ENCODE results near the gene SCUBE1.
A peak's percentile ranks its signal among the peaks of the same experiment; 100 is the strongest.

Gene SCUBE1

DNA sequence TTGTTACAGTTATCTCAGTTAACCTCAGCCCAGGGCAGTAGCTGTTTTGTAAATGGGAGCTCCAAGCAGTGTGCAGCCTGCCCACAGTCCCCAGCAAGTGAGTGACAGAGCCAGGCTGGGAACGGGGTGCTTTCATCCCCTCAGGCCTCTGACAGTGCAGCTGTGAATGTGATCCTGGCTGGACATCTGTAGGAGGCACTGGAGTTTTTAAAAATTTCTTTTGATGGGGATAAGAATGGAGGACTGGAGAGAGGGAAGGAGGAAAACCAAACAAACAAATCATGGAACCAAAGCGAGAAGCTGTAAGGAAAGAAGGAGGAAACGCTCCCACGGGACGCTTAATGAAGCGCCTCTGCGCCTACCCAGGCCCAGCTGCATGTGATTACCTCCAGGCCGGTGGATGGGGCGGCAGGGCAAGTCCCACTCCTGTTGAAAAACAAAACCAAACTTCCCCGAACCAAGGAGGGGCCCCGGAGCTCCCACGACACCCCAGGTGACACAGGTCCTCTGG is 40.6 kb downstream of the SCUBE1 start:
- H3K14ac ChIP-seq (ENCODE audit: low read length) = no peak overlapping the region
- H3K27ac ChIP-seq (ENCODE audit: low read depth, low read length) = no peak overlapping the region
- DNase-seq = no peak
- H2BK120ac ChIP-seq (ENCODE audit: insufficient read depth, low read length, poor library complexity) = no peak overlapping the region
- no peak overlapping the region for H4K91ac ChIP-seq (ENCODE audit: low read depth, low read length)
- H2AK5ac ChIP-seq (ENCODE audit: low read length) = no peak overlapping the region
- no peaks in the 10 kb centered on the region for H3K27me3 ChIP-seq (ENCODE audit: insufficient read depth, low read length)
- H3K4me3 ChIP-seq (ENCODE audit: low read depth, low read length) = no peak overlapping the region
- H4K12ac ChIP-seq (ENCODE audit: low read depth, low read length) = no peak overlapping the region
- no peak overlapping the region for H2AFZ ChIP-seq (ENCODE audit: insufficient read depth, low read length, poor library complexity)
- no peaks in the 10 kb centered on the region for H3K79me1 ChIP-seq (ENCODE audit: low read length)
- H3K4me2 ChIP-seq (ENCODE audit: low read length) = no peak overlapping the region
- no peak overlapping the region for H3K4ac ChIP-seq (ENCODE audit: low read depth, low read length)
- H2BK5ac ChIP-seq (ENCODE audit: low read depth, low read length, poor library complexity) = no peak overlapping the region
- H3K9me3 ChIP-seq (ENCODE audit: insufficient read depth, low read depth, low read length) = no peaks in the 10 kb centered on the region
- H3K4me1 ChIP-seq (ENCODE audit: control insufficient read depth in 1 of 2, insufficient read depth in 2 of 2, low read length in 2 of 2) = no peaks in the 10 kb centered on the region
- no peak overlapping the region for H3K18ac ChIP-seq (ENCODE audit: low read length)
- no peak overlapping the region for H3K23ac ChIP-seq (ENCODE audit: low read length)
- no CpG with 5 or more reads among the region's 12 CpGs for WGBS (ENCODE audit: extremely low coverage, insufficient coverage, insufficient read length)
- no peak overlapping the region for H3K9ac ChIP-seq (ENCODE audit: low read length)
- H4K8ac ChIP-seq (ENCODE audit: low read depth, low read length) = no peak overlapping the region
- no peaks in the 10 kb centered on the region for H3K36me3 ChIP-seq (ENCODE audit: control insufficient read depth in 1 of 2, insufficient read depth in 2 of 2, low read length in 2 of 2)
- no peak overlapping the region for H2BK12ac ChIP-seq (ENCODE audit: low read length)
- H3K79me2 ChIP-seq (ENCODE audit: control insufficient read depth, insufficient read depth, low read length, poor library complexity) = no peaks in the 10 kb centered on the region

DNA sequence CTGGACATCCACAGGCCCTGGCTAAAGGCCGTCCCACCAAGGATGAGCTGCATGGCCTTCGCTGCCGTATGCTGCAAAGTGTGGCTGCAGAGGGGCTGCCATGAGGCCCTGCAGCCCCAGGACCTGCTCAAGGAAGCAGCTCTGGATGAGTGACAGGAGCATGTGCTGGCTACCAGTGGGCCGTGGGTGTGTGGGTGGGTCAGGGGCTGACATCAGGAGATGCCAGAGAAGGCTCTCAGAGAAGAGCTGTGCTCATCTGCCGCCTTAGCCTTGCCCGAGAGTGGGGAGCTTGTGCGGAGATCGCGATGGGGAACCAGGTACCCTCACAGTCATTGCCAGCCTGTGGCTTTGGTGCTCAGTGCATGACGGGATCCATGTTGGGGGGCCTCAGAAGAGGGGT is 41.3 kb downstream of the SCUBE1 start:
- Histone ChIP-seq H2BK5ac (ENCODE audit: low read depth, low read length, poor library complexity) (no peak overlapping the region), H4K91ac (ENCODE audit: low read depth, low read length) (no peak overlapping the region), H4K8ac (ENCODE audit: low read depth, low read length) (no peak overlapping the region), H2AFZ (ENCODE audit: insufficient read depth, low read length, poor library complexity) (no peak overlapping the region), H3K4me3 (ENCODE audit: low read depth, low read length) (no peak overlapping the region), H2AK5ac (ENCODE audit: low read length) (no peak overlapping the region), H4K12ac (ENCODE audit: low read depth, low read length) (no peak overlapping the region), H3K27me3 (ENCODE audit: insufficient read depth, low read length) (no peaks in the 10 kb centered on the region), H3K36me3 (ENCODE audit: control insufficient read depth in 1 of 2, insufficient read depth in 2 of 2, low read length in 2 of 2) (no peaks in the 10 kb centered on the region), H3K4me2 (ENCODE audit: low read length) (no peak overlapping the region), H3K23ac (ENCODE audit: low read length) (no peak overlapping the region), H3K9ac (ENCODE audit: low read length) (no peak overlapping the region), H3K14ac (ENCODE audit: low read length) (no peak overlapping the region), H3K27ac (ENCODE audit: low read depth, low read length) (no peak overlapping the region), H2BK120ac (ENCODE audit: insufficient read depth, low read length, poor library complexity) (no peak overlapping the region), H3K79me1 (ENCODE audit: low read length) (no peaks in the 10 kb centered on the region), H3K4me1 (ENCODE audit: control insufficient read depth in 1 of 2, insufficient read depth in 2 of 2, low read length in 2 of 2) (no peaks in the 10 kb centered on the region), H3K79me2 (ENCODE audit: control insufficient read depth, insufficient read depth, low read length, poor library complexity) (no peaks in the 10 kb centered on the region), H3K18ac (ENCODE audit: low read length) (no peak overlapping the region), H3K4ac (ENCODE audit: low read depth, low read length) (no peak overlapping the region), H3K9me3 (ENCODE audit: insufficient read depth, low read depth, low read length) (no peaks in the 10 kb centered on the region), H2BK12ac (ENCODE audit: low read length) (no peak overlapping the region)
- no peak for DNase-seq
- WGBS (ENCODE audit: extremely low coverage, insufficient coverage, insufficient read length) = no CpG with 5 or more reads among the region's 10 CpGs

- no peak overlapping the region for H3K9ac ChIP-seq (ENCODE audit: low read length)
- H4K12ac ChIP-seq (ENCODE audit: low read depth, low read length) = no peak overlapping the region
- no peak overlapping the region for H3K4ac ChIP-seq (ENCODE audit: low read depth, low read length)
- no peak overlapping the region for H2AK5ac ChIP-seq (ENCODE audit: low read length)
- no peak overlapping the region for H3K27ac ChIP-seq (ENCODE audit: low read depth, low read length)
- H3K4me1 ChIP-seq (ENCODE audit: control insufficient read depth in 1 of 2, insufficient read depth in 2 of 2, low read length in 2 of 2) = no peaks in the 10 kb centered on the region
- no peak overlapping the region for H3K18ac ChIP-seq (ENCODE audit: low read length)
- H2BK120ac ChIP-seq (ENCODE audit: insufficient read depth, low read length, poor library complexity) = no peak overlapping the region
- no peaks in the 10 kb centered on the region for H3K79me1 ChIP-seq (ENCODE audit: low read length)
- no peak overlapping the region for H4K91ac ChIP-seq (ENCODE audit: low read depth, low read length)
- H3K14ac ChIP-seq (ENCODE audit: low read length) = no peak overlapping the region
- no peaks in the 10 kb centered on the region for H3K9me3 ChIP-seq (ENCODE audit: insufficient read depth, low read depth, low read length)
- H3K27me3 ChIP-seq (ENCODE audit: insufficient read depth, low read length) = no peaks in the 10 kb centered on the region
- no peak overlapping the region for H3K23ac ChIP-seq (ENCODE audit: low read length)
- no peak overlapping the region for H3K4me2 ChIP-seq (ENCODE audit: low read length)
- peak in 1 of 2 donors; percentile 32 for DNase-seq
- no peak overlapping the region for H2AFZ ChIP-seq (ENCODE audit: insufficient read depth, low read length, poor library complexity)
- no peaks in the 10 kb centered on the region for H3K79me2 ChIP-seq (ENCODE audit: control insufficient read depth, insufficient read depth, low read length, poor library complexity)
- no peak overlapping the region for H3K4me3 ChIP-seq (ENCODE audit: low read depth, low read length)
- no CpG with 5 or more reads among the region's 21 CpGs for WGBS (ENCODE audit: extremely low coverage, insufficient coverage, insufficient read length)
- no peaks in the 10 kb centered on the region for H3K36me3 ChIP-seq (ENCODE audit: control insufficient read depth in 1 of 2, insufficient read depth in 2 of 2, low read length in 2 of 2)
- H4K8ac ChIP-seq (ENCODE audit: low read depth, low read length) = no peak overlapping the region
- no peak overlapping the region for H2BK12ac ChIP-seq (ENCODE audit: low read length)
- H2BK5ac ChIP-seq (ENCODE audit: low read depth, low read length, poor library complexity) = no peak overlapping the region
Measured at GRCh38 chr22:43300891-43301676, 42.1 kb downstream of the SCUBE1 start.

DNA sequence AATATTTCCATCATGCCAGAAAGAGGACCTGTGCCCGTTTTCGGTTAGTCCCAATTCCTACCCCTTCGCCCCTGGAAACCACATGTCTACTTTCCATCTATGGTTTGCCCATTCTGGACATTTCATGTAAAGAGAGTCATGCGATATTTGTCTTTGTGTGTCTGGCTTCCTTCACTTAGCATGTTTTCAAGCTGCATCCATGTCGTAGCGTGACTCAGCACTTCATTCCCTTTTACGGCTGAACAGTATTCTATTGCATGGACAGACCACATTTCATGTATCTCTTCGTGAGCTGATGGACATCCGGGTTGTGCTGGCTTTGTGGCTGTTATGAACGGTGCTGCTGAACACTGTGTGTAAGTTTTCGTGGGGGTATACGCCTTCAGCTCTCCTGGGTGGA is 43.4 kb downstream of the SCUBE1 start:
- no peak overlapping the region for H3K4ac ChIP-seq (ENCODE audit: low read depth, low read length)
- no CpG with 5 or more reads among the region's 12 CpGs for WGBS (ENCODE audit: extremely low coverage, insufficient coverage, insufficient read length)
- no peaks in the 10 kb centered on the region for H3K36me3 ChIP-seq (ENCODE audit: control insufficient read depth in 1 of 2, insufficient read depth in 2 of 2, low read length in 2 of 2)
- H3K27ac ChIP-seq (ENCODE audit: low read depth, low read length) = no peak overlapping the region
- peak in 1 of 2 donors; percentile 57 for DNase-seq
- H3K4me1 ChIP-seq (ENCODE audit: control insufficient read depth in 1 of 2, insufficient read depth in 2 of 2, low read length in 2 of 2) = no peaks in the 10 kb centered on the region
- no peak overlapping the region for H3K9ac ChIP-seq (ENCODE audit: low read length)
- no peak overlapping the region for H3K4me3 ChIP-seq (ENCODE audit: low read depth, low read length)
- H3K79me2 ChIP-seq (ENCODE audit: control insufficient read depth, insufficient read depth, low read length, poor library complexity) = no peaks in the 10 kb centered on the region
- H3K9me3 ChIP-seq (ENCODE audit: insufficient read depth, low read depth, low read length) = no peaks in the 10 kb centered on the region
- H2BK12ac ChIP-seq (ENCODE audit: low read length) = no peak overlapping the region
- no peak overlapping the region for H4K8ac ChIP-seq (ENCODE audit: low read depth, low read length)
- H3K18ac ChIP-seq (ENCODE audit: low read length) = no peak overlapping the region
- no peak overlapping the region for H3K23ac ChIP-seq (ENCODE audit: low read length)
- no peak overlapping the region for H2AK5ac ChIP-seq (ENCODE audit: low read length)
- no peak overlapping the region for H2AFZ ChIP-seq (ENCODE audit: insufficient read depth, low read length, poor library complexity)
- H2BK120ac ChIP-seq (ENCODE audit: insufficient read depth, low read length, poor library complexity) = no peak overlapping the region
- H4K12ac ChIP-seq (ENCODE audit: low read depth, low read length) = no peak overlapping the region
- H4K91ac ChIP-seq (ENCODE audit: low read depth, low read length) = no peak overlapping the region
- H3K4me2 ChIP-seq (ENCODE audit: low read length) = no peak overlapping the region
- H3K79me1 ChIP-seq (ENCODE audit: low read length) = no peaks in the 10 kb centered on the region
- H3K14ac ChIP-seq (ENCODE audit: low read length) = no peak overlapping the region
- no peak overlapping the region for H2BK5ac ChIP-seq (ENCODE audit: low read depth, low read length, poor library complexity)
- H3K27me3 ChIP-seq (ENCODE audit: insufficient read depth, low read length) = no peaks in the 10 kb centered on the region
